GM10248 (cell line): ENCODE measurements around the gene RGS7.

Experiments used
- CTCF ChIA-PET: fragments of 300-600 bp; sonication (Branson Sonifier 250); formaldehyde crosslinking; extraction: SDS; loops from one replicate; lab custom pipeline; 2021; ENCODE audit warnings: antibody characterized with exemption; lab: Yijun Ruan, JAX
- POLR2A ChIA-PET: fragments of 350-650 bp; sonication (Branson Sonifier 250); formaldehyde crosslinking; extraction: SDS; loops from one replicate; lab custom pipeline; 2020; ENCODE audit warnings: antibody characterized with exemption; lab: Yijun Ruan, JAX
- DNase-seq: peaks from one replicate; pipeline ENCODE4 v3.0.0; 2012; ENCODE audit errors: extremely low spot score
- TF ChIP-seq, protein P1 (sequence below): IDR thresholded peaks from 2 replicates; pipeline ENCODE4 v1.5.1; 2012; ENCODE audit warnings: mild to moderate bottlenecking, low read depth; ENCODE audit errors: extremely low read depth, missing control alignments, control extremely low read depth

The RGS7 gene

DNA sequence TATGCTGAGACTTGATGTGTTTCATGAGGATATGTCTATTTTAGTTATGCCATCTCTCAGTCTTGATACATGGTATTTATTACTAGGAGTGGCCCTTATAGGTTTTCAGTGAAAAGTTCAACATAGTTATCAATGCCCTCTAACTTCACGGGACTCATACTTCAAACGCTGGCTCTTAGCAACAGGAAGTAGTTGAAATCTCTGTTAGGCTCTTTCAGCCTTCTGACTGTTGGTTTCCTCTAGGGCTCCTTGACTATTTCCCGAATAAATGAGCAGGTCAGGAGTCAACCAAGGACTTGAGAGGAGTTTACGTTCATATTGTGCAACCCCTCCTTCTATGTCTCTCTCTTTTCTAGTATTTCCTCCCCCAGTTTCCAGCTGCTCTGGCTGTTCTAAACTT, 141.8 kb downstream of the RGS7 start:
- CTCF ChIA-PET = no interaction called here
- POLR2A ChIA-PET = no interaction called here
- no peak for DNase-seq
- TF ChIP-seq, protein P1, sequence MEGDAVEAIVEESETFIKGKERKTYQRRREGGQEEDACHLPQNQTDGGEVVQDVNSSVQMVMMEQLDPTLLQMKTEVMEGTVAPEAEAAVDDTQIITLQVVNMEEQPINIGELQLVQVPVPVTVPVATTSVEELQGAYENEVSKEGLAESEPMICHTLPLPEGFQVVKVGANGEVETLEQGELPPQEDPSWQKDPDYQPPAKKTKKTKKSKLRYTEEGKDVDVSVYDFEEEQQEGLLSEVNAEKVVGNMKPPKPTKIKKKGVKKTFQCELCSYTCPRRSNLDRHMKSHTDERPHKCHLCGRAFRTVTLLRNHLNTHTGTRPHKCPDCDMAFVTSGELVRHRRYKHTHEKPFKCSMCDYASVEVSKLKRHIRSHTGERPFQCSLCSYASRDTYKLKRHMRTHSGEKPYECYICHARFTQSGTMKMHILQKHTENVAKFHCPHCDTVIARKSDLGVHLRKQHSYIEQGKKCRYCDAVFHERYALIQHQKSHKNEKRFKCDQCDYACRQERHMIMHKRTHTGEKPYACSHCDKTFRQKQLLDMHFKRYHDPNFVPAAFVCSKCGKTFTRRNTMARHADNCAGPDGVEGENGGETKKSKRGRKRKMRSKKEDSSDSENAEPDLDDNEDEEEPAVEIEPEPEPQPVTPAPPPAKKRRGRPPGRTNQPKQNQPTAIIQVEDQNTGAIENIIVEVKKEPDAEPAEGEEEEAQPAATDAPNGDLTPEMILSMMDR = no peak

GRCh38 chr1:241213139-241213538, 143.9 kb downstream of the RGS7 start:
- TF ChIP-seq, protein P1 = no peak
- DNase-seq = no peak
- POLR2A ChIA-PET = no interaction called here
- CTCF ChIA-PET = interaction anchor here (1.2 kb wide), 1 partner anchor 8 kb away, joined by 3 read pairs; no protein-coding TSS in a partner anchor

- TF ChIP-seq, protein P1 = no peak
- DNase-seq = no peak
- ChIA-PET POLR2A (no interaction called here), CTCF (interaction anchor here (1.2 kb wide), 1 partner anchor 8 kb away, joined by 3 read pairs; no protein-coding TSS in a partner anchor)
These were observed 144.4 kb downstream of the RGS7 start for GRCh38 chr1:241212628-241213027.

DNA sequence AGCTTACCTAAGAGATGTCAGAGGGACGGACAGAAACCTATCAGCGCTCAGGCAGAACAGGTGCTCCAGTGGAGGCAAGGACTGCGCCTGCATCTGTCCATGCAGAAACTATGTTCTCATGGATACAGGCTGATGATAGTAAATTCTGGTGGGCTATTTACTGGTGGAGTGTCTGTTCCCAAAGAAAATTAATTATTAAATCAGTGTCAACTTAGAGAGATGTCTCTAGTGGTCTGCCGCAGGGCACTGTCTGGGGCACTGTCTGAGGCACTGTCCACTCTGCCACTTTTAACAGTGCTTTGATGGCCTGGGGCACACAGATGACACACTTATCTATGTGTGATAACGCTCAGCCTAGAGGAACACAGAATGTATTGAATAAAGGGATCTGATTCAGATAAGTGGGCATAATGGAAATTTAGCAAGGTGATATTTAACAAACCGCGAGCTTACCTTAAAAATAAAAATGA, 148.1 kb downstream of the RGS7 start:
- DNase-seq = no peak
- TF ChIP-seq, protein P1 = no peak
- POLR2A ChIA-PET = no interaction called here
- CTCF ChIA-PET = no interaction called here

DNA sequence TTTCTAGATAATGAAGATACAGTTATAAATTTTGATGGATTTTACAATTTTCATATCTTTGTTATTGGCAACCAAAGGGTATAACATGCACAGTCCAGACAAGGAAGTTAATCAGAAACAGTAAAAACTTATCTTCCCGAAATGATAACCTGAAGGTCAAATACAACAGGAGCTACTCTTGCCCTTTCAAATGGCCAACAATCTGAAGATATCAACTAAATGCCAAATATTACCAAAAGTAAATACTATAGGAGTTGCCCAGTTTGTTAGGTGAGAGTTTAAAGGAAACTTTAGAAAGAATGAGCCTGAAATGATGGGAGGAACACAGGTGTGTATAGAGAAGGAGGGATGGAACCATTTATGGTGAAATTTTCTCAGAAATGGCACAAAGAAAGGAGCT, 153.2 kb downstream of the RGS7 start:
- CTCF ChIA-PET = interaction anchor here (1.0 kb wide), 1 partner anchor 16 kb away, joined by 3 read pairs; no protein-coding TSS in a partner anchor
- DNase-seq = no peak
- TF ChIP-seq, protein P1 = no peak
- POLR2A ChIA-PET = no interaction called here

- TF ChIP-seq, protein P1 = no peak
These were observed 154.6 kb downstream of the RGS7 start for GRCh38 chr1:241202401-241202800.

More at GRCh38 chr1:241202401-241202800, 154.6 kb downstream of the RGS7 start:
- ChIA-PET CTCF (no interaction called here), POLR2A (no interaction called here)
- no peak for DNase-seq
